Measurements from ENCODE around the gene HNRNPC. TPM values are rescaled to one million over a fixed set of nuclear protein-coding genes. Genes with fewer than 3 reads are reported as not detected.

Gene HNRNPC
- total and polyA plus RNA-seq, 2 of the 8 experiments (the other 6 are each of a cell fraction or from before 2014, with no cell fraction given) = 781 to 1,207 TPM

DNA sequence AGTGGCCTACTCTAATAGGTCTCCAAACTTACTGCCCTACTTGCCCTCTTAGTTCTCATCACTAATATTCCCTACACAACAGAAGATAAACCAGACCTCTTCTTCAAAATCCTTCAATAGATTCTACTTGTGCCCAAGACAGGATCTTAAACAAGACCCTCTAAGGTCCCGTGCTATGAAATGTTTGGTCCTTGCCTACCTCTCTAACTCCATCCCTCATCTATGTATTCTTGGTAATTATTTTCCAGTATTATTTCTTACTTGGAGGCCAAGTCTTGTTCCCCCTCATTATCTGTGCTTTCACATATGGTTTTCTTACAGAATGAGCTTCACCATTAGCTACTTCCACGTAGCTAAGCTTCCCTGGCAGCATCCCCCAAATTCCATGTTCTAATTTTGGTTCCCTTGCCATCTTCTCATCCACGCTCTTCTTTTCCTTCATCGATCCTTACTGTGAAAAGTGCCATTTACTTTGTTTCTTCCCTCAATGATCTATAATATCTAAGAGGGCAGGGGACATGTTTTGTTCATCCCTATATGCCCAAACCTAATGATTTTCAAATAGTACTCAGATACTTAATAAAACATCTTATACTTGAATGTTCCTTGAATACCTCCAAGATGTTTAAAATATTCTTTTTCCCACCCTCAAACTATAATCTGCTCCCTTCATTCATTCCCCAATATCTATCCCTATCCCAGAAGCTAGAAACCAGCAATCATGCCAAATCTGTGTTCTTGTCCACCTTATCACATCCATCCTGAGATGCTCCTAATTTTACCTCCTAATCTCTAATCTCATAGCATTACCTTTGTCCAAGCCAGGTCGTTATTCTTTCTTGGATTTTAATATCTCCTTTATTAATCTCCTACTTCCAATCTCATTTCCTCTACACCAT is 10.1 kb downstream of the HNRNPC start:
- CTCF ChIA-PET (ENCODE audit: partially characterized antibody) = no interaction called here
- no peak overlapping the region for H3K4ac ChIP-seq (replicated peaks; ENCODE audit: insufficient read length, low read depth, low read length)
- no peaks in the 10 kb centered on the region for H3K9me3 ChIP-seq (ENCODE audit: insufficient read depth in 2 of 2, low read depth in 1 of 2, low read length in 1 of 2)
- no peak overlapping the region for H4K5ac ChIP-seq (ENCODE audit: insufficient read length, low read depth, low read length)
- DNase-seq (ENCODE audit: low read depth in 1 of 2, low spot score in 2 of 2) = no peak
- no peak overlapping the region for H2AFZ ChIP-seq (ENCODE audit: low read length)
- no peak overlapping the region for H2AK5ac ChIP-seq (ENCODE audit: low read depth, low read length)
- no peak overlapping the region for H4K91ac ChIP-seq (replicated peaks; ENCODE audit: insufficient read length, low read length)
- H3K4me3 ChIP-seq (ENCODE audit: extremely low read depth in 1 of 4, insufficient read depth in 2 of 4, low read depth in 3 of 4, low read length in 4 of 4) = peak overlapping the region in 1 of 4 experiments; percentile 21; a peak in 2 of 8 replicates
- H3K23me2 ChIP-seq (ENCODE audit: low read depth, low read length) = no peaks in the 10 kb centered on the region; the same call in 1 of the 2 replicates
- no peak overlapping the region for H2BK120ac ChIP-seq (replicated peaks; ENCODE audit: low read depth, low read length)
- peaks cover 43 to 77% of the 10 kb centered on the region in 2 experiments for H4K20me1 ChIP-seq (replicated peaks in 1 of 2; ENCODE audit: control insufficient read depth in 1 of 2, insufficient read depth in 2 of 2, low read length in 2 of 2)
- peak overlapping the region in 1 of 4 experiments; percentile 47; a peak in 1 of 7 replicates for H3K9ac ChIP-seq (replicated peaks in 1 of 4; ENCODE audit: extremely low read depth in 1 of 4, low read depth in 3 of 4, low read length in 3 of 4)
- H3K36me3 ChIP-seq (ENCODE audit: control insufficient read depth in 2 of 4, insufficient read depth in 4 of 4, low read length in 3 of 4) = peaks cover 17 to 95% (median 55%) of the 10 kb centered on the region in 4 experiments
- no peaks in the 10 kb centered on the region for H3K27me3 ChIP-seq (replicated peaks in 1 of 4; ENCODE audit: control insufficient read depth in 3 of 4, extremely low read depth in 1 of 4, insufficient read depth in 3 of 4, low read length in 3 of 4)
- no peak overlapping the region for H3K23ac ChIP-seq (ENCODE audit: insufficient read length)
- no peak overlapping the region for H4K8ac ChIP-seq (ENCODE audit: extremely low read depth, insufficient read depth, low read length)
- H2BK12ac ChIP-seq (ENCODE audit: low read depth, low read length) = no peak overlapping the region
- H2BK20ac ChIP-seq (ENCODE audit: low read length) = no peak overlapping the region
- WGBS, 2 experiments (ENCODE audit: extremely low coverage in 1 of 2, insufficient coverage in 1 of 2, insufficient read length in 1 of 2, insufficient replicate concordance in 2 of 2, low coverage in 1 of 2, low lambda C conversion rate in 2 of 2, missing lambda C conversion rate in 1 of 2) = 88% methylated on average over 5 of the region's 5 CpGs; no CpG with 5 or more reads in 1 of the 2 experiments
- H3K79me2 ChIP-seq (ENCODE audit: control insufficient read depth in 1 of 2, insufficient read depth in 2 of 2, low read length in 2 of 2) = peaks cover 76 to 99% of the 10 kb centered on the region in 2 experiments
- H3K18ac ChIP-seq (ENCODE audit: extremely low read depth, low read length) = no peak overlapping the region
- FAIRE-seq = no peak
- peak; percentile 75 to 81 for TF ChIP-seq POLR2A (IDR thresholded peaks at IDR 0.05; ENCODE audit: control extremely low read depth in 1 of 2, low read depth in 2 of 2, low read length in 2 of 2)
- TF ChIP-seq POLR2AphosphoS5 (IDR thresholded peaks at IDR 0.05; ENCODE audit: low read depth, low read length) = peak; percentile 81
- TF ChIP-seq BCL11A (IDR thresholded peaks at IDR 0.05; ENCODE audit: low read depth in 2 of 2, low read length in 2 of 2) = no peak
- TF ChIP-seq ATF2 (IDR thresholded peaks at IDR 0.05; ENCODE audit: low read length) = peak; percentile 49; the same call in 1 of the 2 replicates
- TF ChIP-seq SP1 (IDR thresholded peaks at IDR 0.05; ENCODE audit: low read depth, low read length) = no peak
- H2BK15ac ChIP-seq (ENCODE audit: low read length) = no peak overlapping the region
- peak overlapping the region; percentile 25 to 48; a peak in 2 of 4 replicates for H3K4me2 ChIP-seq (ENCODE audit: insufficient read depth in 1 of 2, low read depth in 2 of 2, low read length in 2 of 2)
- H3K4me1 ChIP-seq (replicated peaks in 1 of 4; ENCODE audit: control insufficient read depth in 3 of 4, insufficient read depth in 4 of 4, low read length in 3 of 4) = peaks cover 2 to 5% (median 3%) of the 10 kb centered on the region in 4 experiments; a peak in 5 of 7 replicates
- no peak overlapping the region for H3K27ac ChIP-seq (ENCODE audit: low read depth, low read length)
- H3K56ac ChIP-seq (replicated peaks; ENCODE audit: insufficient read length, low read depth, low read length) = no peak overlapping the region
- POLR2A ChIA-PET (ENCODE audit: partially characterized antibody) = interaction anchor here (0.6 to 17.3 kb wide), 8 partner anchors 9 to 88 kb away, joined by 3 to 836 read pairs (median 17); no protein-coding TSS in a partner anchor
- H3K14ac ChIP-seq (ENCODE audit: insufficient read length) = no peak overlapping the region
- no peaks in the 10 kb centered on the region; the same call in 1 of the 2 replicates for H3K79me1 ChIP-seq (ENCODE audit: low read depth, low read length)
- H2BK5ac ChIP-seq (ENCODE audit: low read depth, low read length) = no peak overlapping the region

All from H1 (cell line).